Measurements from ENCODE around the gene ERICH3.
A peak's percentile ranks its signal among the peaks of the same experiment; 100 is the strongest.

The ERICH3 gene

DNA sequence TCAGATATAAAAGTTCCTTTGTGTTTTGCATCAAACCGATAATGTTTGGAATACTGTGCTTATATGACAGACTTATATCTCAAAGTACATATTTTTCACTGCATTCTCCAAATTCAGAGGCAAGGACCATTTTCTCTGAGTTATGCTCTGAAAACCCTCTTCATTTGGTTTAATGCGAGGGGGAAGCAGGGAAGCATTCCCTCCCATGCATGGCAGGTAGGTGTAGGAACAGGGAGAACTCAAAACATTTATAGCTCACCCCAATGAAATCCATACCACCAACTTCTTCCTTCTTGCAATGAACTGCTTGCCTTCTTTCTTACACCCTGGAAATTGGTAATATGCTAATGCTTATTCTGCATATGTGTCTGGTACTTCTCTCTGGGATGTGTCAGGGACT is 10.7 kb upstream of the ERICH3 start:
- Histone ChIP-seq H3K4ac (ENCODE audit: low read length) (no peak overlapping the region), H3K14ac (ENCODE audit: low read length) (no peak overlapping the region), H3K36me3 (replicated peaks in 1 of 2; ENCODE audit: control insufficient read depth in 2 of 2, insufficient read depth in 2 of 2, low read length in 2 of 2) (no peaks in the 10 kb centered on the region), H3K18ac (ENCODE audit: low read length) (no peak overlapping the region), H3K4me1 (ENCODE audit: control insufficient read depth in 2 of 2, insufficient read depth in 1 of 2, low read depth in 1 of 2, low read length in 2 of 2) (peaks cover 0 to 5% of the 10 kb centered on the region in 2 donors), H3K79me1 (ENCODE audit: low read depth, low read length) (no peaks in the 10 kb centered on the region), H2AFZ (ENCODE audit: low read length) (no peak overlapping the region), H2BK15ac (ENCODE audit: low read length) (no peak overlapping the region), H3K9ac (ENCODE audit: low read depth, low read length, poor library complexity) (no peak overlapping the region), H4K8ac (ENCODE audit: low read depth, low read length) (no peak overlapping the region), H3K27ac (replicated peaks; ENCODE audit: low read length) (no peak overlapping the region), H3K23ac (ENCODE audit: low read depth, low read length, poor library complexity) (no peak overlapping the region), H2AK5ac (ENCODE audit: low read depth, low read length) (no peak overlapping the region), H2BK12ac (ENCODE audit: low read length) (no peak overlapping the region), H2BK5ac (ENCODE audit: low read length) (no peak overlapping the region), H3K27me3 (ENCODE audit: control insufficient read depth in 3 of 3, insufficient read depth in 3 of 3, low read depth in 1 of 3, low read length in 3 of 3) (no peaks in the 10 kb centered on the region), H4K91ac (ENCODE audit: low read depth, low read length, poor library complexity) (no peak overlapping the region), H2BK120ac (ENCODE audit: low read depth, low read length) (no peak overlapping the region), H3K9me3 (replicated peaks in 1 of 2; ENCODE audit: control insufficient read depth in 2 of 2, insufficient read depth in 1 of 2, low read depth in 1 of 2, low read length in 2 of 2) (no peaks in the 10 kb centered on the region), H3K4me2 (ENCODE audit: insufficient read depth, low read length, poor library complexity, severe bottlenecking) (no peak overlapping the region), H3K4me3 (ENCODE audit: low read length in 2 of 2) (no peak overlapping the region)
- no CpG with 5 or more reads among the region's 2 CpGs for WGBS, 2 donors (ENCODE audit: extremely low coverage in 2 of 2, insufficient read length in 2 of 2, insufficient replicate concordance in 1 of 2)
- no peak for DNase-seq (ENCODE audit: low spot score)

DNA sequence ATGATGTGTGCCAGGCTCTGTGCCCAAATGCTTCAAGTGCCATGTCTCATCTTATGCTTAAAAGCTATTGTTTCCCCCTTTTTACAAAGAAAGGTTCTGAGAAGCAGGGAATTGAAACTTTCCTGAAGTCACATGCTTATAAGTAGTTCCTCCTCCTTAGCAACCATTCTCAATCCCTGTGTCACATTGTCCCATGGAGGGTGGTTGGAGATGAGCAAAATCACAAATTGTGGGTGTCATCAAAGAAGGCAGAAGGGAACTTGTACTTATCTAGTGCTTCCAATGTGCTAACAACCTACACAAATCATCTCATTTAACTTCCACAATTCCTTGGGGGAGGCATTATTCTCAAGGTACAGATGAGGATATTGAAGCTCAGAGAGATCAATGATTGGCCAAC is 10.1 kb upstream of the ERICH3 start:
- H3K18ac ChIP-seq (ENCODE audit: low read length) = no peak overlapping the region
- H4K91ac ChIP-seq (ENCODE audit: low read depth, low read length, poor library complexity) = no peak overlapping the region
- no peaks in the 10 kb centered on the region for H3K79me1 ChIP-seq (ENCODE audit: low read depth, low read length)
- no peak overlapping the region for H3K9ac ChIP-seq (ENCODE audit: low read depth, low read length, poor library complexity)
- H3K14ac ChIP-seq (ENCODE audit: low read length) = no peak overlapping the region
- H2BK12ac ChIP-seq (ENCODE audit: low read length) = no peak overlapping the region
- H3K4ac ChIP-seq (ENCODE audit: low read length) = no peak overlapping the region
- H3K4me3 ChIP-seq (ENCODE audit: low read length in 2 of 2) = no peak overlapping the region
- H3K27ac ChIP-seq (replicated peaks; ENCODE audit: low read length) = no peak overlapping the region
- no peak overlapping the region for H4K8ac ChIP-seq (ENCODE audit: low read depth, low read length)
- no peak overlapping the region for H3K4me2 ChIP-seq (ENCODE audit: insufficient read depth, low read length, poor library complexity, severe bottlenecking)
- H2AFZ ChIP-seq (ENCODE audit: low read length) = no peak overlapping the region
- H2AK5ac ChIP-seq (ENCODE audit: low read depth, low read length) = no peak overlapping the region
- peaks cover 0 to 5% of the 10 kb centered on the region in 2 donors for H3K4me1 ChIP-seq (ENCODE audit: control insufficient read depth in 2 of 2, insufficient read depth in 1 of 2, low read depth in 1 of 2, low read length in 2 of 2)
- H3K9me3 ChIP-seq (replicated peaks in 1 of 2; ENCODE audit: control insufficient read depth in 2 of 2, insufficient read depth in 1 of 2, low read depth in 1 of 2, low read length in 2 of 2) = no peaks in the 10 kb centered on the region
- no peaks in the 10 kb centered on the region for H3K36me3 ChIP-seq (replicated peaks in 1 of 2; ENCODE audit: control insufficient read depth in 2 of 2, insufficient read depth in 2 of 2, low read length in 2 of 2)
- H2BK120ac ChIP-seq (ENCODE audit: low read depth, low read length) = no peak overlapping the region
- H2BK5ac ChIP-seq (ENCODE audit: low read length) = no peak overlapping the region
- no peak overlapping the region for H3K23ac ChIP-seq (ENCODE audit: low read depth, low read length, poor library complexity)
- no peak overlapping the region for H2BK15ac ChIP-seq (ENCODE audit: low read length)
- no peaks in the 10 kb centered on the region for H3K27me3 ChIP-seq (ENCODE audit: control insufficient read depth in 3 of 3, insufficient read depth in 3 of 3, low read depth in 1 of 3, low read length in 3 of 3)
- no peak for DNase-seq (ENCODE audit: low spot score)

DNA sequence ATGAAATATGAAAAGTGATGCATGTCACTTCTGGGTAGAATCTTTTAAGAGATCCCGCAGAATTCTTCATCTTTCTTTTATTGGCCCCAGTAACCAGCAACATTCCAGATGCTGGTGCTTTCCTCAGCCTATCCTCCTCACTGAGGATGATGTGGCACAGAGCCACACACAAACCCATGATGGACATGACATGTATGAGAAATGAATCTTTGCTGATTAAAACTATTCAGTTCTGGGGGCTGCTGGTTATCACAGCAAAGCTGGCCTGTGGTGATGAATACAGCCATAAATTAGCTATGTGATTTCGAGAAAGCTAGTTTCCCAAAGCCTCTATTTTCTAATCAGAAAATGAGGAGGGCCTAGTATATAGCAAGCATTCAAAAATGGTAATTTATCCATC is 8.3 kb upstream of the ERICH3 start:
- no peaks in the 10 kb centered on the region for H3K27me3 ChIP-seq (ENCODE audit: control insufficient read depth in 3 of 3, insufficient read depth in 3 of 3, low read depth in 1 of 3, low read length in 3 of 3)
- H3K9me3 ChIP-seq (replicated peaks in 1 of 2; ENCODE audit: control insufficient read depth in 2 of 2, insufficient read depth in 1 of 2, low read depth in 1 of 2, low read length in 2 of 2) = no peaks in the 10 kb centered on the region
- no peaks in the 10 kb centered on the region for H3K79me1 ChIP-seq (ENCODE audit: low read depth, low read length)
- H2BK120ac ChIP-seq (ENCODE audit: low read depth, low read length) = no peak overlapping the region
- H3K27ac ChIP-seq (replicated peaks; ENCODE audit: low read length) = no peak overlapping the region
- no peak overlapping the region for H2BK15ac ChIP-seq (ENCODE audit: low read length)
- DNase-seq (ENCODE audit: low spot score) = no peak
- no peak overlapping the region for H3K18ac ChIP-seq (ENCODE audit: low read length)
- no peak overlapping the region for H4K8ac ChIP-seq (ENCODE audit: low read depth, low read length)
- no peak overlapping the region for H4K91ac ChIP-seq (ENCODE audit: low read depth, low read length, poor library complexity)
- H3K23ac ChIP-seq (ENCODE audit: low read depth, low read length, poor library complexity) = no peak overlapping the region
- H2BK12ac ChIP-seq (ENCODE audit: low read length) = no peak overlapping the region
- H2AFZ ChIP-seq (ENCODE audit: low read length) = no peak overlapping the region
- H2BK5ac ChIP-seq (ENCODE audit: low read length) = no peak overlapping the region
- H3K14ac ChIP-seq (ENCODE audit: low read length) = no peak overlapping the region
- H2AK5ac ChIP-seq (ENCODE audit: low read depth, low read length) = no peak overlapping the region
- no peak overlapping the region for H3K9ac ChIP-seq (ENCODE audit: low read depth, low read length, poor library complexity)
- H3K36me3 ChIP-seq (replicated peaks in 1 of 2; ENCODE audit: control insufficient read depth in 2 of 2, insufficient read depth in 2 of 2, low read length in 2 of 2) = no peaks in the 10 kb centered on the region
- H3K4ac ChIP-seq (ENCODE audit: low read length) = no peak overlapping the region
- H3K4me1 ChIP-seq (ENCODE audit: control insufficient read depth in 2 of 2, insufficient read depth in 1 of 2, low read depth in 1 of 2, low read length in 2 of 2) = peaks cover 0 to 5% of the 10 kb centered on the region in 2 donors
- WGBS, 2 donors (ENCODE audit: extremely low coverage in 2 of 2, insufficient read length in 2 of 2, insufficient replicate concordance in 1 of 2) = no CpG with 5 or more reads among the region's 2 CpGs
- no peak overlapping the region for H3K4me2 ChIP-seq (ENCODE audit: insufficient read depth, low read length, poor library complexity, severe bottlenecking)
- H3K4me3 ChIP-seq (ENCODE audit: low read length in 2 of 2) = no peak overlapping the region

DNA sequence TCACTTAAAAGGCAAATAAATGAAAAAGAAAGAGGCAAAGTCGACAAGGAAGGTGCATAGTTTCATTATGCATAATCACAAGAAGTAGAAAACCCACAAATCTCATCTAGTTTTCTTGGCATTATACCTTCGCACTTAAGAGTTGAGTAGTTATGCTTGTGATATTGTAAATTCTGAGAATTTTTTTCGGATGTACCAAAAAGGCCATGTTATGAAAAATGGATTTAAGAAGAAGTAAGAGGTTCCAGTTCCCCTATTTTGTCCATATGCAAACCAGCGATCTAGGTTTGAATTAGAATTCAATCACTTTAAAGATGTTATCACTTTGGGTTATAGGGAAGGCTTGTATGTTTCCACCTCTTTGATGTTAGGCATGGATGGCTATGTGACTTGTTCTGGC is 7.9 kb upstream of the ERICH3 start:
- Histone ChIP-seq H3K9me3 (replicated peaks in 1 of 2; ENCODE audit: control insufficient read depth in 2 of 2, insufficient read depth in 1 of 2, low read depth in 1 of 2, low read length in 2 of 2) (no peaks in the 10 kb centered on the region), H4K8ac (ENCODE audit: low read depth, low read length) (no peak overlapping the region), H3K79me1 (ENCODE audit: low read depth, low read length) (no peaks in the 10 kb centered on the region), H2BK12ac (ENCODE audit: low read length) (no peak overlapping the region), H3K4me1 (ENCODE audit: control insufficient read depth in 2 of 2, insufficient read depth in 1 of 2, low read depth in 1 of 2, low read length in 2 of 2) (peaks cover 0 to 5% of the 10 kb centered on the region in 2 donors), H3K4me2 (ENCODE audit: insufficient read depth, low read length, poor library complexity, severe bottlenecking) (no peak overlapping the region), H3K4ac (ENCODE audit: low read length) (no peak overlapping the region), H3K18ac (ENCODE audit: low read length) (no peak overlapping the region), H2BK5ac (ENCODE audit: low read length) (no peak overlapping the region), H3K14ac (ENCODE audit: low read length) (no peak overlapping the region), H2BK15ac (ENCODE audit: low read length) (no peak overlapping the region), H2AK5ac (ENCODE audit: low read depth, low read length) (no peak overlapping the region), H3K27ac (replicated peaks; ENCODE audit: low read length) (no peak overlapping the region), H2AFZ (ENCODE audit: low read length) (peak overlapping the region; percentile 24), H3K4me3 (ENCODE audit: low read length in 2 of 2) (no peak overlapping the region), H4K91ac (ENCODE audit: low read depth, low read length, poor library complexity) (no peak overlapping the region), H2BK120ac (ENCODE audit: low read depth, low read length) (no peak overlapping the region), H3K36me3 (replicated peaks in 1 of 2; ENCODE audit: control insufficient read depth in 2 of 2, insufficient read depth in 2 of 2, low read length in 2 of 2) (no peaks in the 10 kb centered on the region), H3K27me3 (ENCODE audit: control insufficient read depth in 3 of 3, insufficient read depth in 3 of 3, low read depth in 1 of 3, low read length in 3 of 3) (no peaks in the 10 kb centered on the region), H3K9ac (ENCODE audit: low read depth, low read length, poor library complexity) (no peak overlapping the region), H3K23ac (ENCODE audit: low read depth, low read length, poor library complexity) (no peak overlapping the region)
- WGBS, 2 donors (ENCODE audit: extremely low coverage in 2 of 2, insufficient read length in 2 of 2, insufficient replicate concordance in 1 of 2) = no CpG with 5 or more reads among the region's 4 CpGs
- no peak for DNase-seq (ENCODE audit: low spot score)

All from neuronal stem cell (in vitro differentiated cells).